Measurements from ENCODE around the gene FXR1.

- TF ChIP-seq CTCF (IDR thresholded peaks at IDR 0.05) = no peak
- no peak for TF ChIP-seq POLR2A (IDR thresholded peaks at IDR 0.05)
Measured at GRCh38 chr3:180961552-180961951, 49.1 kb downstream of the FXR1 start.

Measured in esophagus squamous epithelium (tissue), 4 donors.